Pancreas (tissue), 10 donors: ENCODE measurements around the gene SPATA3. TPM values are rescaled to one million over a fixed set of nuclear protein-coding genes. Genes with fewer than 3 reads are reported as not detected.
"Not testable (repeated sequence)": the region's sequence is repeated elsewhere in the genome, so short reads cannot be mapped to it uniquely, and the experiment has no call there.

ENCODE experiments used
- ATAC-seq, 4 donors: fragments of 200-7000 bp; cut with Tn5 transposase; one replicate each; pipeline versions ENCODE4 v1.8.0 to v1.9.1; 2020; ENCODE audit warnings: mild to moderate bottlenecking in 4 of 4, moderate library complexity in 4 of 4
- DNase-seq, 6 donors: peaks; one replicate each; pipeline ENCODE4 v3.0.0-alpha.2; 2020
- FAIRE-seq: peaks from 2 replicates; lab custom pipeline; 2012; peaks lifted over from hg19 to GRCh38; lab: Jason Lieb, UNC
- H3K27ac ChIP-seq, 4 donors: fragments of 200-600 bp; sonication (generic); 1 replicate in 3 of 4; 2 replicates in 1 of 4; pipeline versions ENCODE4 v1.5.0 to v1.8.0; 2020
- H3K27me3 ChIP-seq, 4 donors: fragments of 200-600 bp; one replicate each; pipeline ENCODE4 v1.8.0; 2021
- H3K36me3 ChIP-seq, 3 donors: fragments of 200-600 bp; sonication (generic) in 1 of 3; one replicate each; pipeline versions ENCODE4 v1.5.0 to v1.8.0; 2020 to 2021
- H3K4me1 ChIP-seq, 3 donors: fragments of 200-600 bp; one replicate each; pipeline ENCODE4 v1.8.0; 2021
- H3K4me3 ChIP-seq, 4 donors: fragments of 200-600 bp; sonication (generic) in 2 of 4; one replicate each; pipeline versions ENCODE4 v1.5.0 to v1.8.0; 2020 to 2021
- H3K9me3 ChIP-seq, 4 donors: fragments of 200-600 bp; one replicate each; pipeline ENCODE4 v1.8.0; 2021
- WGBS, 2 donors: extraction: QIAGEN DNeasy Blood & Tissue Kit; methylation state at CpG; one replicate each; pipeline ENCODE4 v1.1.7; 2013; 5-methylcytosine and 5-hydroxymethylcytosine counted together
- intact Hi-C, 3 donors: fragments of 100-400 bp; cut with DNase I; formaldehyde crosslinking; loops; one replicate each; pipeline versions ENCODE4 v1.11.1 to v1.14.2; 2022
- polyA plus RNA-seq, 2 donors: library from polyadenylated mRNA; stranded (reverse); fragments of 200-250 nt; gene quantifications; one replicate each; pipeline ENCODE4 v1.2.3, GENCODE V29; 2013
- total RNA-seq, 6 donors: library from RNA; stranded (reverse); fragmentation: NEBNext Ultra II Directional in 4 of 6; extraction: Animal tissue kit (Norgen Biotek cat#: 25700) in 4 of 6; gene quantifications; one replicate each; pipeline versions ENCODE4 v1.2.1 to v1.2.4, GENCODE V29; 2021 to 2023
- TF ChIP-seq, protein P1 (sequence below), 4 donors: fragments of 200-600 bp; sonication (generic) in 3 of 4; IDR thresholded peaks; one replicate each; pipeline versions ENCODE4 v1.5.0 to v1.8.0; 2021; ENCODE audit warnings: antibody characterized with exemption in 4 of 4
- donor health status: healthy with polysubstance abuse.
- donor health status: DM: no; HTN: no; CAD: no; lungs with moderate emphysema.
- donor health status: DM: no; HTN: no; CAD: no.
- donor health status: control.
- donor health status: control.
- donor health status: Bipolar disorder and iron deficiency.
- donor health status: DM: yes; HTN: yes; CAD: no.
- donor health status: DM: no; HTN: no; CAD: no.
- donor health status: DM: no; HTN: no; CAD: no.
- donor health status: DM: yes; HTN: yes; CAD: no.

SPATA3 gene
- total and polyA plus RNA-seq, 8 donors, result not detected

- no peaks in the 10 kb centered on the region for H3K9me3 ChIP-seq
- DNase-seq (no peak), FAIRE-seq (no peak), ATAC-seq (no peak)
- H3K4me1 ChIP-seq, result no peaks in the 10 kb centered on the region
- H3K27me3 ChIP-seq, result no peaks in the 10 kb centered on the region
- no peak overlapping the region for H3K4me3 ChIP-seq
- TF ChIP-seq, protein P1, sequence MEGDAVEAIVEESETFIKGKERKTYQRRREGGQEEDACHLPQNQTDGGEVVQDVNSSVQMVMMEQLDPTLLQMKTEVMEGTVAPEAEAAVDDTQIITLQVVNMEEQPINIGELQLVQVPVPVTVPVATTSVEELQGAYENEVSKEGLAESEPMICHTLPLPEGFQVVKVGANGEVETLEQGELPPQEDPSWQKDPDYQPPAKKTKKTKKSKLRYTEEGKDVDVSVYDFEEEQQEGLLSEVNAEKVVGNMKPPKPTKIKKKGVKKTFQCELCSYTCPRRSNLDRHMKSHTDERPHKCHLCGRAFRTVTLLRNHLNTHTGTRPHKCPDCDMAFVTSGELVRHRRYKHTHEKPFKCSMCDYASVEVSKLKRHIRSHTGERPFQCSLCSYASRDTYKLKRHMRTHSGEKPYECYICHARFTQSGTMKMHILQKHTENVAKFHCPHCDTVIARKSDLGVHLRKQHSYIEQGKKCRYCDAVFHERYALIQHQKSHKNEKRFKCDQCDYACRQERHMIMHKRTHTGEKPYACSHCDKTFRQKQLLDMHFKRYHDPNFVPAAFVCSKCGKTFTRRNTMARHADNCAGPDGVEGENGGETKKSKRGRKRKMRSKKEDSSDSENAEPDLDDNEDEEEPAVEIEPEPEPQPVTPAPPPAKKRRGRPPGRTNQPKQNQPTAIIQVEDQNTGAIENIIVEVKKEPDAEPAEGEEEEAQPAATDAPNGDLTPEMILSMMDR (IDR thresholded peaks at IDR 0.05), result no peak
- intact Hi-C loops, result no loop called here
- 95 to 98% methylated on average over 36 of the region's 36 CpGs for WGBS, 2 donors
- H3K36me3 ChIP-seq, result no peaks in the 10 kb centered on the region
- H3K27ac ChIP-seq, result no peak overlapping the region
Measured at GRCh38 chr2:230964136-230964730, 31.7 kb upstream of the SPATA3 start.

DNA sequence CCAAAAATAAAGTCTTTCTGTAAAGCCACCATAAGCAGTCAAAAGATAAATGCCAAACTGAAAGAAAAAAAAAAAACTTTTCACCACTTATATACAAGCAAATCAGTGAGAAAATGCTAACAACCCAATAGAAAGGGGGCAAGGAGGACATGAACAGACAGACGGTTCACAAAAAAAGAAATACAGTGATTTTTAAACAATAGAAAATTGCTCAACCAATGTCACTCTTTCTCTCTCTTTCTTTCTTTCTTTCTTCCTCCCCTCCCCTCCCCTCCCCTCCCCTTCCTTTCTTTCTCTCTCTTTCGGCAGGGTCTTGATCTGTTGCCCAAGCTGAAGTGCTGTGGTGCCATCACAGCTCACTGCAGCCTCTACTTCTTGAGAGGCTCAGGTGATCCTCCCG, 28.8 kb upstream of the SPATA3 start:
- TF ChIP-seq, protein P1 (IDR thresholded peaks at IDR 0.05), result no peak
- no peak for ATAC-seq
- intact Hi-C loops, result no loop called here
- H3K27ac ChIP-seq, result no peak overlapping the region
- H3K9me3 ChIP-seq, result no peaks in the 10 kb centered on the region
- DNase-seq, result no peak
- 74 to 82% methylated on average over 3 of the region's 3 CpGs for WGBS, 2 donors
- no peaks in the 10 kb centered on the region for H3K4me1 ChIP-seq
- H3K4me3 ChIP-seq, result no peak overlapping the region
- no peaks in the 10 kb centered on the region for H3K36me3 ChIP-seq
- FAIRE-seq, result no peak
- no peaks in the 10 kb centered on the region for H3K27me3 ChIP-seq

DNA sequence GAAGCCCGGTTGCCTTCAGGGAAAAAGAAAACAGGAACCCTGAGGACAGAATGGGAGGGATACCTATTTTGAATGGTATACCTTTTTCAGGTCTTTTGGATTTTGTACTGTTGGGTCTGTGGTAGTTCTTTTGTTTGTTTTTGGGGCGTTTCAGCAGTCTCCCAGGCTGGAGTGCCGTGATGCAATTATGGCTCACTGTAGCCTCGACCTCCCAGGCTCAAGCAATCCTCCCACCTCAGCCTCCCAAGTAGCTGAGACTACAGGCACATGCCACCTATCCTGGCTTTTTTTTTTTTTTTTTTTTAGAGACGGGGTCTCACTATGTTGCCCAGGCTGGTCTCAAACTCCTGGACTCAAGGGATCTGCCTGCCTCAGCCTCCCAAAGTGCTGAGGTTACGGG, 27.6 kb upstream of the SPATA3 start:
- H3K4me3 ChIP-seq, ATAC-seq, FAIRE-seq, DNase-seq, intact Hi-C loops, H3K9me3 ChIP-seq, H3K27me3 ChIP-seq, H3K27ac ChIP-seq, H3K4me1 ChIP-seq, H3K36me3 ChIP-seq: not testable (repeated sequence)
- 87% methylated on average over 6 of the region's 6 CpGs for WGBS, 2 donors

- no peak overlapping the region for H3K27ac ChIP-seq
- no peak for FAIRE-seq
- TF ChIP-seq, protein P1 (IDR thresholded peaks at IDR 0.05), result no peak
- H3K4me1 ChIP-seq, result no peaks in the 10 kb centered on the region
- no peak for DNase-seq
- no peaks in the 10 kb centered on the region for H3K9me3 ChIP-seq
- H3K4me3 ChIP-seq, result no peak overlapping the region
- 73 to 81% methylated on average over 16 of the region's 16 CpGs for WGBS, 2 donors
- intact Hi-C loops, result no loop called here
- no peaks in the 10 kb centered on the region for H3K36me3 ChIP-seq
- ATAC-seq, result no peak
- no peaks in the 10 kb centered on the region for H3K27me3 ChIP-seq
Measured at GRCh38 chr2:230968921-230969658, 26.8 kb upstream of the SPATA3 start.

DNA sequence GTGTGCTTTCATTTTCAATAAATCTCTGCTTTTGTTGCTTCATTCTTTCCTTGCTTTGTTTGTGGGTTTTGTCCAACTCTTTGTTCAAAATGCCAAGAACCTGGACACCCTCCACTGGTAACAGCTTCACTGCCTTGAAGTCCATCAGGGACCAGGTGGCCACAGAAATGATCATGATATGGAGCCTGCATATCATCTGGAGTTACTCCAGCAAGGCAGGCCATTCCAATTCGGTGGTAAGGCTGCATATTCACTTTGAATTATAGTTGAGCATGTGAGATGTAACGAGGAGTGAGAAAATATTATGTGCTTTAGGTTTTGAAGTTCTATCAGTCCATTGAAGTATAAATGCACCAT, 26.3 kb upstream of the SPATA3 start:
- Histone ChIP-seq H3K27ac (no peak overlapping the region), H3K36me3 (no peaks in the 10 kb centered on the region), H3K4me3 (no peak overlapping the region), H3K4me1 (no peaks in the 10 kb centered on the region), H3K27me3 (no peaks in the 10 kb centered on the region), H3K9me3 (no peaks in the 10 kb centered on the region)
- no peak for FAIRE-seq
- TF ChIP-seq, protein P1 (IDR thresholded peaks at IDR 0.05), result no peak
- ATAC-seq, result no peak
- no peak for DNase-seq
- intact Hi-C loops, result no loop called here
- 37 to 53% methylated on average over 2 of the region's 2 CpGs for WGBS, 2 donors
